PFSK-1 (cell line): Measurements from ENCODE around the gene GREB1.

Experiments used
- FOXP2 ChIP-seq: optimal IDR thresholded peaks from 2 replicates; pipeline ENCODE3; 2011; ENCODE audit warnings: borderline replicate concordance, control low read depth, inconsistent platforms; ENCODE audit not compliant: insufficient read depth; ENCODE audit errors: extremely low read length, extremely low read depth
- POLR2AphosphoS5 ChIP-seq: IDR thresholded peaks from 2 replicates; pipeline ENCODE4 v1.6.1; 2012; ENCODE audit warnings: low read depth, mild to moderate bottlenecking, control low read depth, low read length, moderate library complexity
- REST ChIP-seq, 2 experiments: IDR thresholded peaks; 2 replicates each; pipeline versions ENCODE4 v1.6.1 to v1.8.0; 2011 to 2012; ENCODE audit warnings: low read depth in 2 of 2, low read length in 2 of 2, control low read depth in 1 of 2, inconsistent platforms in 1 of 2, mild to moderate bottlenecking in 1 of 2, moderate library complexity in 1 of 2; ENCODE audit not compliant: insufficient read depth in 1 of 2
- SIN3A ChIP-seq: IDR thresholded peaks from 2 replicates; pipeline ENCODE4 v1.6.1; 2012; ENCODE audit warnings: mild to moderate bottlenecking, low read length, moderate library complexity, borderline replicate concordance; ENCODE audit not compliant: insufficient read depth
- TAF1 ChIP-seq: IDR thresholded peaks from 2 replicates; pipeline ENCODE4 v1.6.1; 2012; ENCODE audit warnings: low read length, control low read depth, borderline replicate concordance; ENCODE audit not compliant: insufficient read depth

The GREB1 gene

GRCh38 chr2:11589316-11589940 is 55.6 kb downstream of the GREB1 start:
- TF ChIP-seq POLR2AphosphoS5 (no peak), REST (IDR thresholded peaks at IDR 0.05; ENCODE audit: insufficient read depth in 1 of 2, low read depth in 2 of 2, low read length in 2 of 2) (no peak)

DNA sequence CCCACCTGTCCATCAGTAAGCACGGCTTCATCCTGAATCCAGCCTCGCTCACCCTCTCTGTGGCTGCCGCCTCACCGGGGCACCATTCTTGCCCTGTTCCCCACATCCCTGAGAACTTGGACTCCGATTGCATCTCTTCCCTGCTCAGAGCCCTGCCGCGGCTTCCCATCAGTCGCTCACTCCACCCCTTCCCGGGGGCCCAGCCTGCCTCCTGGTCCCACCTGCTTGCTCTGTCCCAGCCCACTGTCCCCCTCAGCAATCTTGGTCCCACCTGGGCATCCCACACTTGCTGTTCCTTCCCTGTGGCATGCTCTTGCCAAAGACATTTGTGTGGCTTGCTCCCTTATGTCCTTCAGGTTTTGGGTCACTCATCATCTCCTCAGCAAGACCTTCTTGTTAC is 56.3 kb downstream of the GREB1 start:
- TF ChIP-seq POLR2AphosphoS5, result no peak
- TF ChIP-seq TAF1, result no peak
- TF ChIP-seq SIN3A, result no peak

GRCh38 chr2:11591091-11591490 is 57.2 kb downstream of the GREB1 start:
- TF ChIP-seq FOXP2 (no peak), POLR2AphosphoS5 (no peak), SIN3A (no peak), REST (IDR thresholded peaks at IDR 0.05; ENCODE audit: insufficient read depth in 1 of 2, low read depth in 2 of 2, low read length in 2 of 2) (no peak), TAF1 (no peak)

DNA sequence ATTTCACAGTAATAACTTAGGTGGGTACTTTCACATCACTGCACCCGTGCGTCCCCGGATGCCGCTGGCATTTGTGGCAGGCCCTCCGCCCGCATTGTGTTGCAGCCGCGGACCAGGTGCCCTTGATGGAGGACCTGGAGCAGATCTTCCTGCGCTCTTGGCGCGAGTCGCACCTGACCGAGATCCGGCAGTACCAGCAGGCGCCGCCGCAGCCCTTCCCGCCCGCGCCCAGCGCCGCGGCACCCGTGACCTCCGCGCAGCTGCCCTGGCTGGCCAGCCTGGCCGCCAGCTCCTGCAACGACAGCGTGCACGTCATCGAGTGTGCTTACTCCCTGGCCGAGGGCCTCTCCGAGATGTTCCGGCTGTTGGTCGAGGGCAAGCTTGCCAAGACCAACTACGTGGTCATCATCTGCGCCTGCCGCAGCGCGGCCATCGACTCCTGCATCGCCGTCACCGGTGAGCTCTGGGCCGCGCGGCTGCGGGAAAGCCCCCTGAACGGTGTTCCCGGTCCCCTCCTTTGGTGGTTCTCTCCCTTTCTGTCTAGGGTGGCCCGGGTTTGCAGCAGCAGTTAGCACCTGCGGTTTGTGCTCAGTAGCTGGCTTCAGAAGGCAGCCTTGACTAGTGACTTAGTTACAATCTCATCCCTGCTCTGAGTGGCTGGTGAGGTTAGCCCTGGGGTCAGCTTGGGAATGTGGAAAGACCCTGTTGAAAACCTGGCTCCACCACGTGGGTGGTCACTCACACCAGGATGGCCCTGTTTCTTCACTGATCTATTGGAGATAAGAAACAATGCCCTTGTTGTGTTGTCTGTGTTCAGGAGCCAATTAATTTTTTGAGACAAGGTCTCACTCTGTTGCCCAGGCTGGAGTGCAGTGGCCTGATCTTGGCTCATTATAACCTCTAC is 59.1 kb downstream of the GREB1 start:
- TF ChIP-seq TAF1, result no peak
- no peak for TF ChIP-seq FOXP2

DNA sequence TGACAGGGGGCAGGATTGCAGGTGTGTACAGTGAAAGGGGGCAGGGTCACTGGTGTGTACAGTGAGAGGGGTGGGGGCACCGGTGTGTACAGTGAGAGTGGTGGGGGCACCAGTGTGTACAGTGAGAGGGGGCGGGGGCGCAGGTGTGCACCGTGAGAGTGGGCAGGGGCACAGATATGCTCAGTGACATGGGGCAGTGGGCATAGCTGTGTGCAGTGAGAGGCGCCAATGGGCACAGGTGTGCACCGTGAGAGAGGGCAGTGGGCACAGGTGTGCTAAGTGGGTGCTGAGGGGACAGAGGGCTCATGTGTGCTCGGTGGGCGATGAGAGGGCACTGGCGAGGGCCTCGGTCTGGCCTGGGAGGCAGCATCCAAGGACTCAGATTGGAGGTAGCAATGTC is 63.0 kb downstream of the GREB1 start:
- no peak for TF ChIP-seq REST (IDR thresholded peaks at IDR 0.05; ENCODE audit: insufficient read depth in 1 of 2, low read depth in 2 of 2, low read length in 2 of 2)
- TF ChIP-seq SIN3A, result no peak
- no peak for TF ChIP-seq FOXP2
- TF ChIP-seq TAF1, result no peak
- TF ChIP-seq POLR2AphosphoS5, result no peak

DNA sequence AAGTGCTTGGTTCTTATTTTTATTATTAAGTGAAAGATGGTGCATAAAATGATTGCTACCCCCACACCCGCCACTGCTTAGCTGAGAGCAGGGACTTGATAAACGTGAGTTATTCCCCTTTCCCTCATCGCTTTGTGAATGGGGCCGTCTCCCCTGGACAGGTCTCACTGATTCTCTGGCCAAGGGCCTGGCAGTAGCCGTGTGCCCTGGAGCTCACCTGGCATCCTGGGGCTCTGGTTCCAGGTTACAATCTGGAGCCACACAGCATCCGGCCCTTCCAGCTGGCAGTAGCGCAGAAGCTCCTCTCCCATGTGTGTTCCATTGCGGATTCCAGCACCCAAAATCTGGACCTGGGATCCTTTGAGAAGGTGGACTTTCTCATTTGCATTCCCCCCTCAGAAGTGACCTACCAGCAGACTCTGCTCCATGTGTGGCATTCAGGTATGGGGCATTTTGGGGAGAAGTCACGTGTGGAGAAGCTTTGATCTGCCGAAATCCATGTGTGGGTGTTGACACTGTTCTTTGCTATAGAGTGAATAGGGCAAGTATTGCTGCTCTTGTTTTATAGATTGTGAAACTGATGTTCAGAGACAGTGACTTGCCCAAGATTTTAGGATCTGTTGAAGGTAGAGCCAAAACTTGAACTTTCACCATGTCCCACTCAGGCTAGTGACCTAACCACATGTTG is 63.8 kb downstream of the GREB1 start:
- TF ChIP-seq SIN3A (no peak), FOXP2 (no peak), REST (IDR thresholded peaks at IDR 0.05; ENCODE audit: insufficient read depth in 1 of 2, low read depth in 2 of 2, low read length in 2 of 2) (no peak), TAF1 (no peak)
